Measurements from ENCODE around the gene NTN1. TPM values are rescaled to one million over a fixed set of nuclear protein-coding genes. Genes with fewer than 3 reads are reported as not detected.
A peak's percentile ranks its signal among the peaks of the same experiment; 100 is the strongest.

The NTN1 gene
- total RNA-seq, 4 donors from 2014 or later, result 9.8 to 33.6 (median 17.6) TPM

GRCh38 chr17:9244066-9245052 lies 223.0 kb downstream of the NTN1 start:
- Histone ChIP-seq H3K36me3 (peaks cover 0 to 28% (median 1%) of the 10 kb centered on the region in 3 donors), H3K4me1 (peaks cover 18 to 62% (median 40%) of the 10 kb centered on the region in 3 donors), H3K27me3 (no peaks in the 10 kb centered on the region), H3K9me3 (no peaks in the 10 kb centered on the region), H3K4me3 (no peak overlapping the region), H3K27ac (peak overlapping the region; percentile 66 to 98 (median 94))
- 63 to 71% methylated on average over 15 to 16 of the region's 21 CpGs for WGBS, 2 donors
- TF ChIP-seq CTCF (IDR thresholded peaks at IDR 0.05), result no peak
- TF ChIP-seq POLR2A (IDR thresholded peaks at IDR 0.05), result no peak
- intact Hi-C loops (cut with DNase I), result loop anchor here (10.0 kb wide), 1 partner anchor 220 kb away; the partner anchor contains the start of gene NTN1
- no peak for DNase-seq

GRCh38 chr17:9247401-9247938 lies 226.2 kb downstream of the NTN1 start:
- no peak for DNase-seq
- peaks cover 3 to 32% (median 23%) of the 10 kb centered on the region in 3 donors for H3K4me1 ChIP-seq
- 87 to 93% methylated on average over 7 to 10 of the region's 21 CpGs for WGBS, 2 donors
- no peaks in the 10 kb centered on the region for H3K9me3 ChIP-seq
- H3K36me3 ChIP-seq, result peaks cover 0 to 34% (median 4%) of the 10 kb centered on the region in 3 donors
- intact Hi-C loops (cut with DNase I), result loop anchor here (10.0 kb wide), 1 partner anchor 223 kb away; the partner anchor contains the start of gene NTN1
- peak overlapping the region; percentile 11 to 98 (median 92) for H3K27ac ChIP-seq
- TF ChIP-seq POLR2A (IDR thresholded peaks at IDR 0.05) (no peak), CTCF (IDR thresholded peaks at IDR 0.05) (no peak)
- no peaks in the 10 kb centered on the region for H3K27me3 ChIP-seq
- no peak overlapping the region for H3K4me3 ChIP-seq

- Histone ChIP-seq H3K36me3 (peaks cover 0 to 34% (median 4%) of the 10 kb centered on the region in 3 donors), H3K4me3 (no peak overlapping the region), H3K27ac (no peak overlapping the region), H3K27me3 (no peaks in the 10 kb centered on the region), H3K4me1 (peaks cover 0 to 13% (median 8%) of the 10 kb centered on the region in 3 donors), H3K9me3 (no peaks in the 10 kb centered on the region)
- TF ChIP-seq POLR2A (IDR thresholded peaks at IDR 0.05), result no peak
- TF ChIP-seq CTCF (IDR thresholded peaks at IDR 0.05), result no peak
- DNase-seq, result no peak
- 79 to 82% methylated on average over 17 to 21 of the region's 21 CpGs for WGBS, 2 donors
- intact Hi-C loops (cut with DNase I), result loop anchor here (10.0 kb wide), 1 partner anchor 225 kb away; the partner anchor contains the start of gene NTN1
Observed at GRCh38 chr17:9249245-9249953, 228.1 kb downstream of the NTN1 start.

- intact Hi-C loops (cut with DNase I), result no loop called here
- peaks cover 0 to 9% (median 5%) of the 10 kb centered on the region in 3 donors for H3K4me1 ChIP-seq
- no peaks in the 10 kb centered on the region for H3K27me3 ChIP-seq
- WGBS, 2 donors, result 88 to 89% methylated on average over 8 to 10 of the region's 12 CpGs
- H3K4me3 ChIP-seq, result no peak overlapping the region
- H3K9me3 ChIP-seq, result no peaks in the 10 kb centered on the region
- H3K27ac ChIP-seq, result no peak overlapping the region
- H3K36me3 ChIP-seq, result peaks cover 0 to 24% (median 4%) of the 10 kb centered on the region in 3 donors
- TF ChIP-seq POLR2A (IDR thresholded peaks at IDR 0.05) (no peak), CTCF (IDR thresholded peaks at IDR 0.05) (no peak)
- DNase-seq, result no peak
Observed at GRCh38 chr17:9251273-9251672, 230.0 kb downstream of the NTN1 start.
